Measurements from ENCODE around the gene UQCRC1.

UQCRC1 gene

GRCh38 chr3:48609088-48610005, at the start of gene UQCRC1:
UQCRC1 (minus strand) TSS chr3:48609646; CDS start chr3:48609620, 26 bp downstream.
- peak; percentile 76 to 89 (median 80) for DNase-seq

- DNase-seq = peak in 1 of 4 experiments; percentile 20
These were observed 47.4 kb upstream of the UQCRC1 start for GRCh38 chr3:48656841-48657281.

- peak; percentile 63 to 82 (median 70) for DNase-seq
These were observed 46.8 kb upstream of the UQCRC1 start for GRCh38 chr3:48656061-48656840.

- peak in 2 of 4 experiments; percentile 22 to 50 for DNase-seq
These were observed 46.2 kb upstream of the UQCRC1 start for GRCh38 chr3:48655606-48656005.

GRCh38 chr3:48655063-48655462, 45.6 kb upstream of the UQCRC1 start:
- DNase-seq = no peak

- no peak for DNase-seq
These were observed 43.7 kb upstream of the UQCRC1 start for GRCh38 chr3:48652923-48653715.

- DNase-seq = no peak
These were observed 42.3 kb upstream of the UQCRC1 start for GRCh38 chr3:48651771-48652170.

GRCh38 chr3:48650723-48651122, 41.3 kb upstream of the UQCRC1 start:
- no peak for DNase-seq

GRCh38 chr3:48648188-48648850, 38.9 kb upstream of the UQCRC1 start:
- DNase-seq = no peak

GRCh38 chr3:48647714-48648113, 38.3 kb upstream of the UQCRC1 start:
- DNase-seq = no peak

GRCh38 chr3:48644898-48645760, 35.7 kb upstream of the UQCRC1 start:
- DNase-seq = no peak

- no peak for DNase-seq
These were observed 33.2 kb upstream of the UQCRC1 start for GRCh38 chr3:48642605-48643004.

GRCh38 chr3:48641396-48641795, 31.9 kb upstream of the UQCRC1 start:
- no peak for DNase-seq

- DNase-seq = no peak
These were observed 30.6 kb upstream of the UQCRC1 start for GRCh38 chr3:48639944-48640606.

GRCh38 chr3:48637305-48637704, 27.9 kb upstream of the UQCRC1 start:
- DNase-seq = no peak

- DNase-seq = no peak
These were observed 26.8 kb upstream of the UQCRC1 start for GRCh38 chr3:48636149-48636655.

- DNase-seq = peak; percentile 72 to 89 (median 78)
These were observed 26.0 kb upstream of the UQCRC1 start, which contains the start of gene SLC26A6 for GRCh38 chr3:48635222-48636021. SLC26A6 (minus strand) TSS chr3:48635461; CDS start chr3:48635393, 68 bp downstream.

- peak in 1 of 4 experiments; percentile 21 for DNase-seq
These were observed 25.3 kb upstream of the UQCRC1 start for GRCh38 chr3:48634661-48635221.

GRCh38 chr3:48633743-48634142, 24.3 kb upstream of the UQCRC1 start:
- DNase-seq = no peak
